ENCODE data around the gene HLA-F.

The HLA-F gene

GRCh38 chr6:29744621-29745020, 21.4 kb downstream of the HLA-F start:
- FAIRE-seq: no peak

DNA sequence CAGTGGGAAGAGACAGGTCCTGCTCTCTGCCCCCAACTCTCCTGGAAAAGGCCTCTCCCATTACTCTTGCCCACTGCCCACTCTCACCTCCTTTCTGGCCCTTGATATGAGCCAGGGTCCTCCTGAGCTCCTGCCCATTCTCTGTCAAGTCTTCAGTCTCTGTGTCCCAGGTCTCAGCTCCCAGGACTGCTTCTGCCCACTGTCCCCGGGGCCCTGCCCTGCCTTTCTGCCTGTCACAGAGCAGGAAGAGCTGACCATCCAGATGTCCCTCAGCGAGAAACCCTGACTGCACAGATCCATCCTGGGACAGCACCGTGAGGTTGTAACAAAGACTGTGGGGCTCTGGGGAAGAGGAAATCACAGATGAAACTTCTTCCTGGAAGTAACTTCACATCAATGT, 22.2 kb downstream of the HLA-F start:
- no peak for FAIRE-seq

- no peak for FAIRE-seq
These were observed 22.7 kb downstream of the HLA-F start for GRCh38 chr6:29745855-29746449.

- FAIRE-seq: no peak
These were observed 23.8 kb downstream of the HLA-F start for GRCh38 chr6:29746846-29747687.

GRCh38 chr6:29747688-29748250, 24.5 kb downstream of the HLA-F start:
- FAIRE-seq: no peak

DNA sequence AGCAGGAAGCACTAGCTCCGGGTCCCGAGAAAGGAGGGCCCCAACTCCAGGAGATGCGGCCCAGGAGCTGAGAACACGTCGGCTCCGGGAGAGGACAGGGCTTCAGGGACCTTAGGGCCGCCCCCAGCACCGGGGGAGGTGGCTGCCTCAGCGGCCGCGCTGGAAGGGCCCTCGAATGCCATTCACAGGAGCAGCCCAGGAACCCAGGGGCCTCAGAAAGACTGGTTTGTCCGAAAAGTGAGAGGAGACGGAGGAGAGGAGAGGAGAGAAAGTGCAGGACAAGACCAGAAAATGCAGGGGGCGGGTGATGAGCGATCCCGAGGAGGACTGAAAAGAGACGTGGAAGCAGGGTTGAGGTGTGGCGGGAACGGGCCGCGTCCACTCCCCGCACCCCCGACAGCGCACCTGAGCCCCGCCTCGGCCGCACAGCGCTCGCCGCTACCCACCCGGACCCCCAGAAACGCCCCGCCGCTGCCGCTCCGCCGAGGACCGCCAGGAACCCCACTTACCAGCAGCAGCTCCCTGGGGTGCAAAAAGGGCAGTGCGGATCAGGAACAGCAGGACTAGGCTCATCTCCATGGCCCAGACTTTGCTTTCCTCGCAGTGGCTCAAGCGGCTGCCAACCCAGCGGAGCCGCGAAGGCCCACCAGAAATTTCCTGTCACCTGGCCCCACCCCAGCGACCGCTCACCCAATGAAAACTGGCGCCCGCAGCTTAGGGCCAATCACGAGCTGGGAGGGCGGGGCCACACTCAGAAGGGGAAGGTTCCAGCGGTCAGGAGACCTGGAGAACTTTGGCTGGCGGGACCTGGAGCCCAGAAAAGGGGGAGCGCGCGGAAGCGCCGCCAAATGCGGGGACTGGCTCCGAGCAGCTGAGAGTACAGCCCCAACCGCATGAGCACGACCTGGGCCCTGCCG, 25.4 kb downstream of the HLA-F start:
- FAIRE-seq: no peak

GRCh38 chr6:29749308-29749662, 26.1 kb downstream of the HLA-F start:
- FAIRE-seq: no peak

- no peak for FAIRE-seq
These were observed 26.4 kb downstream of the HLA-F start for GRCh38 chr6:29749668-29750067.

DNA sequence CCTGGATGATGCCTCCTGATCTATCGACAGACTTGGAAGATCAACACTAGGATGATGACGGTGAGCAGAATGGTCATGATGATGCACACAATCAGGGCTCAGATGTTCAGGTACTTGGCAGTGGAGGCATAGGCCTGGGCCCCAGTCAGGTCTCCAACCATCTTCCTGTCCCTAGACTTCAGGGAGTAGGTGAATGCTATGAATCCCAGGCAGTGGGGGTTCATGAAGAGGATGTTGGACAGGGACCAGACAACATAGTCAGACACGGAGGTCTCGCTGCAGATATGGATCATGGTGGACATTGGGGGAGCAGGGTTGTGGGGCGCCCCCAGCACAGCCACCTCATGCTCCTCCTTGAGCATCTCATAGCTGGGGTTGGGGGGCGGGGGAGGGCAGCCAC, 27.5 kb downstream of the HLA-F start:
- no peak for FAIRE-seq

- FAIRE-seq: no peak
These were observed 28.2 kb downstream of the HLA-F start for GRCh38 chr6:29751480-29751879.

- FAIRE-seq: no peak
These were observed 29.4 kb downstream of the HLA-F start for GRCh38 chr6:29752451-29753308.

GRCh38 chr6:29753309-29753644, 30.0 kb downstream of the HLA-F start:
- no peak for FAIRE-seq

GRCh38 chr6:29755295-29755871, 32.1 kb downstream of the HLA-F start:
- no peak for FAIRE-seq

GRCh38 chr6:29757282-29757681, 34.0 kb downstream of the HLA-F start:
- FAIRE-seq: no peak

- no peak for FAIRE-seq
These were observed 34.6 kb downstream of the HLA-F start for GRCh38 chr6:29757701-29758293.

DNA sequence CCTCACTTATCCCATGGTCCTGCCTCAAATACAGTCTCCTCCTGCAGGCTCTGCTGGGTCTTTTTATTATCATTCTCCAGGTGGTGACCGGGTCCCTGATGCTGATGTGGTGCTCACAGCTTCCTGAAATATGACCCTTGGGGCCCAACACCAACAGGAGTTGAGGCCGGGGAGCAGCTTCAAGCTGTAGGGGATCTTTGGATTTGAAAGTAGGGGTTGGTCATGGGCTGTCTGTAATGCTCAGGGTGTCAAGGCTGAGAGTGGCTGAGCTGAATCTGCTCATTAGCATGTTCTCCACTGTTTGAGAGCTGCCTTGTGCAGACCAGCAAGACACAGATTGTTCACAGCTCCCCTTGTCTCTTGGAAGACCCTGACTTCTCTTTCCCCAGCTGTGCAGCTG, 35.5 kb downstream of the HLA-F start:
- FAIRE-seq: no peak

DNA sequence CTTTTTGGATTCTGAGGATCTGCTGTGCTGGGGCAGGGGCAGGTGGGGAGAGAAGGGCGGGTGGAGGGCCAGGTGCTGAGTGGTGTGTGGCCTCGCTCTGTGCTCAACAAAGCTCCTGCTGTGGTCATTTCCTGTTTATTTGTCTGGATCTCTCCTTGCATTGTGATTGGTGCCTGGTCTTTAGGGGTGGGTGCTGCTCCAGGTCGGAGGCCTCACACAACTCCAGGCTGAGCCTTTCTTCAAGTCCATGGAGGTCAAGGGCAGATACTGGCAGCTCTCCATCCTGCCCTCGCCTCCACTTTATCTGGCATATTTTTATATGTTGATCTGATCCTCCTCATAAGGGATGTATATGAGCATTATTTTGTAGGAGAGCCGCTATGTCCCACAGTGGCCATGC, 36.2 kb downstream of the HLA-F start:
- no peak for FAIRE-seq

DNA sequence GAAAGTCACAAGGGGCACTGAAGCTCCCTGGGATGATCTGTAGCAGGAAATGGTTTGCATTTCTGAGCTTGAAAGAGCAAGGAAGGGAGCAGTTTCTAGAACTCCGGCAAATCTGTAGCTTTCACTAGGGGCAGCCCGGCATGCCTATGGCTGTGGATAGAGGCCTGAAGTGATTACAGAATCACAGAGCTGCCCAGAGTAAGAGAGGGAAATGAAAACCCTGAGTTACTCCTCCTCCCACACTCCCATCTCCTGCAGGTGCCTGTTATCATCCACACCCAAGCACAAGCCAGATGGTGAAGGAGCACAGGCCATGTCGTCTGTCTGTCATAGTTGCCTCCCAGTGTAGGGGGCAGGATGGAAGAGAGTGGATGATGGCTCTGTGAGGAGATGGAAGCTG, 37.1 kb downstream of the HLA-F start:
- no peak for FAIRE-seq

GRCh38 chr6:29762051-29762450, 38.8 kb downstream of the HLA-F start:
- FAIRE-seq: no peak

DNA sequence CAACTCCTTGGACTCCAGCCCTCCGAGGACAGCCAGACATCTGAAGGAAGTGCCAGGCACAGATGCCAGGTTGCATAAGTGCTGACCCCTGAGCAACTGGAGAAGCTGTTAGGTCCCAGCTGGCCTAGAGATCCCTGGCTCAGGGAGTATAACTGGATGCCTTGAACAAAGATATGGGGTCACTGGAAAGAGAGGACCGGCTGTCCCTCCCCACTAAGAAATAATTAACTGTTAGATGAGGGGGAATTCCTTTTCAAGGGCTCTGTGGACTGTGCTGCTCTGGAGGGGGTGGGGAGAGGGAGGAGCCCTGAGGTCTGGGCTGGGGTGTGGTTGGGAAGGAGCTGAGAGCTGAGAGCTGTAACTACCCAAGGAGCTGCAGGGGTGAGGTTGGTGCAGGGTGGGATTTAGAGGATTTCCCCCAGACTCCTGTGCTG, 39.6 kb downstream of the HLA-F start:
- no peak for FAIRE-seq

DNA sequence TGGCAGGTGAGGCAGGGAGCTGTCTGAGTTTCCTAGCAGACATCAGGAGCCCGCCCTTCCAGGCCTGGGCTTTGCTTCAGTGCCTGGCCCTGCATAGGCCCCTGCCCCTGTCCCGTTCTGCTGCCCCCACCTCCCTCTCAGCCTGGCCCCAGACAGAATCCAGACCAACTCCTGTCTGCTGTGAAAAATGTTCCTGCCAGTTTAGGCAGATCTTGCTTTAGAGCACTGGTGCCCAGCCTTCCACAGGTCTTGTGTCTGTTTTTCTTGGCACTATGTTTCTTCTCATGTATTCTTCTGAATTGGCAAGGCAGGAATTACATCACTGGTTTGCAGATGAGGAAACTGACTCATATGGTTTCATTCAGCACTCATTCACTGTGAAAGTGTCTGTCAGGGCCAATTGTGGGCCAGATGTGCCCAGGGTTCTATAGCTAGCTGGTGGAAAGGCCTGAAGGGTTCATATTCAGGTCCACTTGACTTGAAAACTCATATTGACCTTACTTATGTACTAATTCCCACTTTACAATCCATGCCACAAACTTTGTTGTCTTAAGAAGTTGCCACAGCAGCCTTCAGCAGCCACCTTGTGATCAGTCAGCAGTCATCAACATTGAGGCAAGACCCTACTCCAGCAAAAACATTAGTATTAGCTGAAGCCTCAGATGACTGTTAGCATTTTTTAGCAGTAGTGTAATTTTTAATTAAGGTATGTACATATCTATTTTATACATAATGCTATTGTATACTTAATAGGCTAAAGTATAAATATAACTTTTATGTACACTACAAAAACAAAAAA, 40.5 kb downstream of the HLA-F start:
- FAIRE-seq: no peak

Measured in islet of Langerhans (tissue), 1 donor.